HEK293T (cell line): Measurements from ENCODE around the gene ELL.

Experiments
- BHLHE40 ChIP-seq: fragments of 450-650 bp; IDR thresholded peaks from 2 replicates; pipeline ENCODE4 v1.6.1; 2016; ENCODE audit warnings: mild to moderate bottlenecking, moderate library complexity, borderline replicate concordance
- SP1 ChIP-seq: fragments of 450-650 bp; IDR thresholded peaks from 2 replicates; pipeline ENCODE4 v1.6.1; 2017
- SUZ12 ChIP-seq: fragments of 450-650 bp; IDR thresholded peaks from 2 replicates; pipeline ENCODE4 v1.6.1; 2016; ENCODE audit warnings: mild to moderate bottlenecking

DNA sequence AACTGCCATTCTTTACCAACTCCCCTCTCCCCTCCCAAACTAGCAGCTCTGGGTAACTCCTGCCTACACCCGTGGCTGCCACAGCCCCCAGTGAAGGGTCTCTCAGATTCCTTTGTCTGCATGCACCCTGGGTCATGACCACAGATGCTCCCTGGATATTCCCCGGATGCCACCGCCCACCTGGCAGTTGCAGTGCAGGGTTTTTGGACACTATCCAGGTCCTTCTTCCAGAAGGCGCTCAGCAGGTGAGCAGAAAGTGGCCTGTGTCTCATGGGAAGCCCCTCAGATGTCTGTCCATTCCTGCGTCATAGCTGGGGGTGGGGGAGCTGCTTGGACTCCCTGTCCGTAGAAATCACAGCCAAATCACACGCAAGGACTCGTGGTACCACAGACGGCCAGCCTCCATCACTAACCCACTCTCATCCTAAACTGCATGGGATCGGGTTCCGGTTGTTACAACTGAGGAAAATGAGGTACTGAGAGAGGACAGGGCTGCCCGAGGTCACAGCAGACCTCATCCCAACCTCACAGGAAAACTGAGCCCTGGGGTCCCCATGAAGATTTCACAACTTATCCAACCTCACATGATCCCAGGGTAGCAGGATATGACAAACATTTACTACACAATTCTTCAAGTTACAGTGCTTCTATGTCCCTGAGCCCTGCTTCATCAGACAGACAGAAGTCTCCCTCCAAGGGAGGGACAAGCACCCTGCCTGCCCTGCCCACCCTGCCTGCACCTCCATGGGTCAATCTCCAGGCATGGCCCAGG is 38.6 kb downstream of the ELL start:
- TF ChIP-seq SUZ12 (no peak), SP1 (no peak), BHLHE40 (no peak)
